Mucosa of gallbladder (tissue), 1 donor: Measurements from ENCODE around the gene MOGAT2. TPM values are rescaled to one million over a fixed set of nuclear protein-coding genes. Genes with fewer than 3 reads are reported as not detected.

Source experiments
- DNase-seq: peaks from one replicate; pipeline ENCODE4 v3.0.0-alpha.2; 2020; ENCODE audit warnings: low spot score
- total RNA-seq: library from RNA; stranded (reverse); gene quantifications from one replicate; pipeline ENCODE4 v1.2.1, GENCODE V29; 2021
- donor health status: DM: no; HTN: no; CAD: no.

MOGAT2 gene
- total RNA-seq, 1 donor from 2014 or later: 1.4 TPM

- DNase-seq: no peak
Measured at GRCh38 chr11:75780888-75781287, 63.2 kb downstream of the MOGAT2 start.

- DNase-seq: no peak
Measured at GRCh38 chr11:75781296-75781695, 63.7 kb downstream of the MOGAT2 start.

GRCh38 chr11:75781831-75782230, 64.2 kb downstream of the MOGAT2 start:
- DNase-seq: no peak

Other genes with a start within 250 kb of the MOGAT2 start
- gene GDPD5, start 191.9 kb upstream of the MOGAT2 start, total RNA-seq: 16.7 TPM
- gene SERPINH1, start 155.6 kb upstream of the MOGAT2 start, total RNA-seq: 141 TPM
- gene MAP6, start 48.8 kb upstream of the MOGAT2 start, total RNA-seq: 13.3 TPM
- gene DGAT2, start 50.9 kb downstream of the MOGAT2 start, total RNA-seq: 5.8 TPM
- gene UVRAG, start 97.4 kb downstream of the MOGAT2 start, total RNA-seq: 24.3 TPM